Osteoblast (primary cell): ENCODE results near the gene IGF1R. TPM values are rescaled to one million over a fixed set of nuclear protein-coding genes. Genes with fewer than 3 reads are reported as not detected.

Source experiments
- DNase-seq: peaks from one replicate; pipeline ENCODE4 v3.0.0; 2011; ENCODE audit warnings: low spot score, mixed read lengths; ENCODE audit not compliant: insufficient read length; ENCODE audit errors: missing footprints
- H2AFZ ChIP-seq: 2 replicates; pipeline ENCODE4 v1.6.0; 2011; ENCODE audit warnings: mild to moderate bottlenecking, low read length
- H3K27ac ChIP-seq: 2 replicates; pipeline ENCODE4 v1.5.1; 2011; ENCODE audit warnings: mild to moderate bottlenecking, low read depth, low read length, moderate library complexity
- H3K27me3 ChIP-seq: 2 replicates; pipeline ENCODE4 v1.6.0; 2012; ENCODE audit warnings: mild to moderate bottlenecking, control low read depth, inconsistent platforms, low read length, moderate library complexity; ENCODE audit not compliant: insufficient read depth
- H3K36me3 ChIP-seq: 2 replicates; pipeline ENCODE4 v1.5.1; 2011; ENCODE audit warnings: mild to moderate bottlenecking, low read length, control low read depth, moderate library complexity; ENCODE audit not compliant: insufficient read depth
- H3K4me1 ChIP-seq: 2 replicates; pipeline ENCODE4 v1.5.1; 2011; ENCODE audit warnings: mild to moderate bottlenecking, low read length, control low read depth, moderate library complexity; ENCODE audit not compliant: insufficient read depth
- H3K4me2 ChIP-seq: 2 replicates; pipeline ENCODE4 v1.6.0; 2011; ENCODE audit warnings: mild to moderate bottlenecking, low read length; ENCODE audit not compliant: insufficient read depth
- H3K4me3 ChIP-seq: fragments of 200-600 bp; sonication (generic); 3 replicates; pipeline ENCODE4 v1.5.1; 2012; ENCODE audit warnings: mild to moderate bottlenecking, low read length, inconsistent platforms; ENCODE audit not compliant: insufficient read depth
- H3K79me2 ChIP-seq: 2 replicates; pipeline ENCODE4 v1.6.0; 2012; ENCODE audit warnings: mild to moderate bottlenecking, low read length, control low read depth, inconsistent platforms; ENCODE audit not compliant: insufficient read depth
- H3K9me3 ChIP-seq: 2 replicates; pipeline ENCODE4 v1.5.1; 2011; ENCODE audit warnings: low read depth, low read length, control low read depth
- H4K20me1 ChIP-seq: 2 replicates; pipeline ENCODE4 v1.6.0; 2012; ENCODE audit warnings: mild to moderate bottlenecking, low read length, control low read depth; ENCODE audit not compliant: insufficient read depth
- total RNA-seq: library from RNA; depleted of rRNA; stranded (reverse); fragments of >200 nt; gene quantifications from 2 replicates; pipeline ENCODE4 v1.2.3, GENCODE V29; 2012
- TF ChIP-seq, protein P1 (sequence below): IDR thresholded peaks from 2 replicates; pipeline ENCODE4 v1.5.1; 2011; ENCODE audit warnings: mild to moderate bottlenecking, low read depth, low read length, moderate library complexity; ENCODE audit errors: extremely low read depth

The IGF1R gene
- total RNA-seq, 1 donor: 18.8 TPM

- H3K27ac ChIP-seq: peak overlapping the region; percentile 37
- peaks cover 79% of the 10 kb centered on the region for H3K79me2 ChIP-seq
- no peaks in the 10 kb centered on the region for H3K36me3 ChIP-seq
- peak overlapping the region; percentile 36 for H2AFZ ChIP-seq
- peaks cover 40% of the 10 kb centered on the region for H3K4me1 ChIP-seq
- H3K4me3 ChIP-seq: no peak overlapping the region
- no peak for DNase-seq
- no peaks in the 10 kb centered on the region for H4K20me1 ChIP-seq
- TF ChIP-seq, protein P1, sequence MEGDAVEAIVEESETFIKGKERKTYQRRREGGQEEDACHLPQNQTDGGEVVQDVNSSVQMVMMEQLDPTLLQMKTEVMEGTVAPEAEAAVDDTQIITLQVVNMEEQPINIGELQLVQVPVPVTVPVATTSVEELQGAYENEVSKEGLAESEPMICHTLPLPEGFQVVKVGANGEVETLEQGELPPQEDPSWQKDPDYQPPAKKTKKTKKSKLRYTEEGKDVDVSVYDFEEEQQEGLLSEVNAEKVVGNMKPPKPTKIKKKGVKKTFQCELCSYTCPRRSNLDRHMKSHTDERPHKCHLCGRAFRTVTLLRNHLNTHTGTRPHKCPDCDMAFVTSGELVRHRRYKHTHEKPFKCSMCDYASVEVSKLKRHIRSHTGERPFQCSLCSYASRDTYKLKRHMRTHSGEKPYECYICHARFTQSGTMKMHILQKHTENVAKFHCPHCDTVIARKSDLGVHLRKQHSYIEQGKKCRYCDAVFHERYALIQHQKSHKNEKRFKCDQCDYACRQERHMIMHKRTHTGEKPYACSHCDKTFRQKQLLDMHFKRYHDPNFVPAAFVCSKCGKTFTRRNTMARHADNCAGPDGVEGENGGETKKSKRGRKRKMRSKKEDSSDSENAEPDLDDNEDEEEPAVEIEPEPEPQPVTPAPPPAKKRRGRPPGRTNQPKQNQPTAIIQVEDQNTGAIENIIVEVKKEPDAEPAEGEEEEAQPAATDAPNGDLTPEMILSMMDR: no peak
- peak overlapping the region; percentile 62 for H3K4me2 ChIP-seq
- no peaks in the 10 kb centered on the region for H3K27me3 ChIP-seq
- H3K9me3 ChIP-seq: no peaks in the 10 kb centered on the region
These were observed 212.1 kb downstream of the IGF1R start for GRCh38 chr15:98860281-98861041.

GRCh38 chr15:98861188-98861587 lies 212.8 kb downstream of the IGF1R start:
- Histone ChIP-seq H3K27me3 (no peaks in the 10 kb centered on the region), H3K4me2 (no peak overlapping the region), H3K4me3 (no peak overlapping the region), H3K9me3 (no peaks in the 10 kb centered on the region), H3K36me3 (no peaks in the 10 kb centered on the region), H3K79me2 (peaks cover 81% of the 10 kb centered on the region), H2AFZ (no peak overlapping the region), H4K20me1 (no peaks in the 10 kb centered on the region), H3K4me1 (peaks cover 35% of the 10 kb centered on the region), H3K27ac (no peak overlapping the region)
- no peak for DNase-seq
- TF ChIP-seq, protein P1: no peak

- H3K36me3 ChIP-seq: no peaks in the 10 kb centered on the region
- no peak overlapping the region for H3K27ac ChIP-seq
- DNase-seq: no peak
- no peak overlapping the region for H2AFZ ChIP-seq
- H3K27me3 ChIP-seq: no peaks in the 10 kb centered on the region
- H3K4me1 ChIP-seq: peaks cover 23% of the 10 kb centered on the region
- H3K9me3 ChIP-seq: no peaks in the 10 kb centered on the region
- TF ChIP-seq, protein P1: no peak
- peaks cover 88% of the 10 kb centered on the region for H3K79me2 ChIP-seq
- H3K4me3 ChIP-seq: no peak overlapping the region
- no peaks in the 10 kb centered on the region for H4K20me1 ChIP-seq
- no peak overlapping the region for H3K4me2 ChIP-seq
These were observed 215.6 kb downstream of the IGF1R start for GRCh38 chr15:98863983-98864382.
